GM12872 (cell line): ENCODE measurements around the gene KPNA4.

ENCODE experiments used
- CTCF ChIP-seq: IDR thresholded peaks from 3 replicates; pipeline ENCODE4 v1.5.1; 2011; ENCODE audit warnings: low read depth, mild to moderate bottlenecking, low read length, moderate library complexity; ENCODE audit not compliant: insufficient read depth

The KPNA4 gene

DNA sequence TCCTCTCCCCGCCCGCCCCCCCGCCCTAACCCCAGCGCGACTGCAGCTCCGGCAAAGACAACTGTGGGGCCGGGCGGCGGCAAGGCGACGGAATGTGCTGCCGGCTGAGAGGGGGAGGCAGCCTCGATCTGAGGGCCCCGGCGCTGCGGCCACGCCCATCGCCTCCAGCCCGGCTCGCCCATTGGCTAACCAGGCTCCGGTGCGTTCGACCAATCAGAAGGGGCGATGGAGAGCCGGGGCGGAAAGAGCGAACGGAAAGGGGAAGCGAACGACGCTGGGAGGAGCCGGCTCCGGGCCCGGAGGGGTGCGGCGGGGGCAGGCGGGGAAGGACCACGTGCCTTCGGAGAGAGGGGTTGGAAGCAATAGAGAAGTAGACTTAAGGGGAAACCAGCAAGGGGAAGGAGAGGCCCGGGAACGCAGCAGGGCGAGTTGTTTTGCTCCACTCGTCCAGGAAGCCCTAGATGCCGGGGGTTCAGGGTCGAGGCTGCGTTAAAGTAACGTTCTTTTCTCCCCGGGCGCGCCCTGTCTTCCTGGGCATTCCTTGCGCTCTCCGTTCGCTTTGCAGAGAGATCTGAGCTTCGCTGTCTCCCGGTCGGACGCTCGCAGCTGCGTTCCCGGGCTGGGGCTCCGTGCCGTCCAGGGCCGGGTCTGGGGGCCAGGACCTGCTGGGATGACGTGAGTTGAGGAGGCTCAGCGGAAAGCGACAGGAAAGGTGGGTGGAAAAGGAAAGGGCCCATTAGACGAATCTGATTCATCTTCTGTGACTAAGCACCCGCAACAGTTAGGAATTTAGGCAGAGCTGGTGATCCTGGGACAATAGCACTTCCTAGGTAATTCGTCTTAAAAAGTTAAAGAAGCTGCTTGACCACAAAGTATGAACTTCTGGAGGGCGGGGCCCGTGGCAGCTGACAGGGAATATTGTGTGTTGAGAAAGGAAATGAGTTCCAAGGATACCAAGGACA, at the start of gene KPNA4:
TSS of gene KPNA4 (minus strand) at position 130 of the 962 bp plus-strand sequence. CDS start 289 bp downstream, outside the sequence.
- no peak for TF ChIP-seq CTCF

GRCh38 chr3:160613661-160614060, 48.3 kb upstream of the KPNA4 start:
- TF ChIP-seq CTCF, result no peak

DNA sequence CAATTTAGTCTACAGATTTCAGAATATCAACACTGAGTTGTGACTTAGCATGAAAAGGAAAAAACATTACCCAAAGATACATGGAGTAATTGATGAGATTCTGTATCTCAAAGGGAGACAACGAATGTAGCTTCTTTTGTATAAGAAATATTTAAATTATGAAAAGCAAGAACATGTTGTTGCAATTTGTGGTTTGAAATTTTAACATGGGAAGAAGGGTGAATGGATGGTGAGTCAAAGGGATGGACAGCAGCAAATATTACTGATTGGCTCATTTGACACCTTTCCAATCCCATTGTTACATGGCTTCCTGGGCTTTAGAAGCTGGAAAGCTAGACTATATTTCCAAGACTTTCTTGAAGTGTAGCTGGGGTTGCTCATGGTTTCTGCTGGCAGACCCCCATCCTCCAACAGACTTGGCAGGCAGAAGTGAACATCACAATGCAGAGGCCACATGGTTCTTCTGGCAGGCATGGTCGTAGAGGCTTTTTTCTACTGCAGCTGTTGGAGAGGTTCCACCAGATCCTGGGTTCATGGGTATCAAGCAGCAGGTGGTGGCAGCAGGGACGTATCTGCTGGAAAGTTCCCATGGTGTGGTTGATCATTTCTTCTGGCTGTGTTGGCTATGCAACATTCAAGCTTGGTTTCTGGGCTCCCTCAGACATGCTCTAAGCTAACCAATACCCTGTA, 47.2 kb upstream of the KPNA4 start:
- no peak for TF ChIP-seq CTCF

DNA sequence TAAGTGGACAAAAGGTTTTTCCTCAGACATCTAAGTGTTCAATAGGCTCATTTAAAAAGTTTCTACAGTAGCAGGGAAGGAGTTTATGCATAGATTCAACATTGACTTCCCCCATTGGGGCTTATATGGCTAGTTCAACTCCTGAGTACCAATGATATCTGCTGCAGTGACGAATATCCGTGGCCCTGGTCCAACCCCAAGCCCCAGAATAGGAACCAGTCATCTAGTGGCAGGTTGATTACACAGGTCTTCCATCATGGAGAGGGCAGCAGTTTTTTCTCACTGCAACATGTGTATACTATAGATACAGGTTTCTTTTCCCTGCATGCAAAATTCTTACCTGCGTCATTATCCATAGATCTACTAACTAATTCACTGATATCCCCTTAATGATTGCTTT, 45.8 kb upstream of the KPNA4 start:
- no peak for TF ChIP-seq CTCF

DNA sequence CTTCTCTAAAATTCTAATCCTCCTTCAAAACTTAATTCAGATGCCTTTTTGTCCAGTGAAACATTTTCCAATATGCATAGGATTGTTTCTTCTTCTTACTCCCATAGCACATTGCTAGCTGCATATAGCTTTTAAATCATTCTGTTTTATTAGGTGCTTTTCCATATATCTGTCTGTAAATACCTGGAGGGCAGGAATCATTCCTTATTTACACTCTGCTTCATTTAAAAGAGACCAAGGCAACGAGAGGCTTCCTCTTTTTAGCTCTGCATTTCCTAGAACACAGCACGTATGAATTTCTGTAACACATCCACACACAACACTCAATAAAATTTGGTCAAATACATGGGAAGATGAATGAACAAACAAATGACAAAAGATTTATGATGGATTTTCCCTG, 43.5 kb upstream of the KPNA4 start:
- TF ChIP-seq CTCF, result no peak

GRCh38 chr3:160607826-160608225, 42.5 kb upstream of the KPNA4 start:
- TF ChIP-seq CTCF, result no peak

GRCh38 chr3:160605315-160605714, 39.9 kb upstream of the KPNA4 start:
- TF ChIP-seq CTCF, result no peak
